Measurements from ENCODE around the gene PKIG.

Gene PKIG

GRCh38 chr20:44643596-44644229 is 61.3 kb downstream of the PKIG start:
- peaks cover 76% of the 10 kb centered on the region for H3K4me1 ChIP-seq (ENCODE audit: insufficient read depth, low read length, poor library complexity, severe bottlenecking)
- peak overlapping the region; percentile 68 for H3K4me3 ChIP-seq (ENCODE audit: low read length, poor library complexity, severe bottlenecking)

GRCh38 chr20:44644230-44644617 is 61.8 kb downstream of the PKIG start:
- no peaks in the 10 kb centered on the region for H3K9me3 ChIP-seq (ENCODE audit: insufficient read depth, low read depth, low read length)
- H3K79me2 ChIP-seq (ENCODE audit: insufficient read depth, low read length), result peaks cover 80% of the 10 kb centered on the region
- no peaks in the 10 kb centered on the region for H4K20me1 ChIP-seq (ENCODE audit: insufficient read depth, low read length, poor library complexity, severe bottlenecking)
- H3K4me3 ChIP-seq (ENCODE audit: low read length, poor library complexity, severe bottlenecking), result peak overlapping the region; percentile 68
- peaks cover 17% of the 10 kb centered on the region for H3F3A ChIP-seq (ENCODE audit: low read depth)
- H3K4me2 ChIP-seq (ENCODE audit: low read depth, low read length, poor library complexity, severe bottlenecking), result peak overlapping the region; percentile 83
- H3K27me3 ChIP-seq (ENCODE audit: insufficient read depth, low read length, poor library complexity, severe bottlenecking), result no peaks in the 10 kb centered on the region
- H3K36me3 ChIP-seq (ENCODE audit: insufficient read depth, low read length), result peaks cover 7% of the 10 kb centered on the region; the same call in 1 of the 2 replicates
- peak overlapping the region; percentile 83 for H3K9ac ChIP-seq (ENCODE audit: low read depth, low read length, poor library complexity, severe bottlenecking)
- no peaks in the 10 kb centered on the region for H3K9me2 ChIP-seq (replicated peaks; ENCODE audit: low read depth, low read length)
- TF ChIP-seq CTCF (conservative IDR thresholded peaks at IDR 0.05; ENCODE audit: low read length) (no peak), EZH2phosphoT487 (IDR thresholded peaks at IDR 0.05; ENCODE audit: borderline replicate concordance) (no peak)
- H3K4me1 ChIP-seq (ENCODE audit: insufficient read depth, low read length, poor library complexity, severe bottlenecking), result peaks cover 81% of the 10 kb centered on the region
- no peak overlapping the region for H2AFZ ChIP-seq (ENCODE audit: low read length)

More at GRCh38 chr20:44643596-44644229, 61.3 kb downstream of the PKIG start:
- TF ChIP-seq EZH2phosphoT487 (IDR thresholded peaks at IDR 0.05; ENCODE audit: borderline replicate concordance) (no peak), CTCF (conservative IDR thresholded peaks at IDR 0.05; ENCODE audit: low read length) (no peak)
- H3K27me3 ChIP-seq (ENCODE audit: insufficient read depth, low read length, poor library complexity, severe bottlenecking), result no peaks in the 10 kb centered on the region
- H3K9ac ChIP-seq (ENCODE audit: low read depth, low read length, poor library complexity, severe bottlenecking), result peak overlapping the region; percentile 83
- H3K79me2 ChIP-seq (ENCODE audit: insufficient read depth, low read length), result peaks cover 79% of the 10 kb centered on the region
- H3K9me3 ChIP-seq (ENCODE audit: insufficient read depth, low read depth, low read length), result no peaks in the 10 kb centered on the region
- no peaks in the 10 kb centered on the region for H3K9me2 ChIP-seq (replicated peaks; ENCODE audit: low read depth, low read length)
- no peaks in the 10 kb centered on the region for H4K20me1 ChIP-seq (ENCODE audit: insufficient read depth, low read length, poor library complexity, severe bottlenecking)
- no peak overlapping the region for H2AFZ ChIP-seq (ENCODE audit: low read length)
- peaks cover 17% of the 10 kb centered on the region for H3F3A ChIP-seq (ENCODE audit: low read depth)
- peaks cover 7% of the 10 kb centered on the region; the same call in 1 of the 2 replicates for H3K36me3 ChIP-seq (ENCODE audit: insufficient read depth, low read length)
- peak overlapping the region; percentile 83 for H3K4me2 ChIP-seq (ENCODE audit: low read depth, low read length, poor library complexity, severe bottlenecking)

- Histone ChIP-seq H3K36me3 (ENCODE audit: insufficient read depth, low read length) (peaks cover 7% of the 10 kb centered on the region; the same call in 1 of the 2 replicates), H3K4me1 (ENCODE audit: insufficient read depth, low read length, poor library complexity, severe bottlenecking) (peaks cover 84% of the 10 kb centered on the region), H2AFZ (ENCODE audit: low read length) (no peak overlapping the region), H3K4me3 (ENCODE audit: low read length, poor library complexity, severe bottlenecking) (peak overlapping the region; percentile 25), H3K79me2 (ENCODE audit: insufficient read depth, low read length) (peaks cover 81% of the 10 kb centered on the region), H3K9ac (ENCODE audit: low read depth, low read length, poor library complexity, severe bottlenecking) (peak overlapping the region; percentile 83), H3K9me3 (ENCODE audit: insufficient read depth, low read depth, low read length) (no peaks in the 10 kb centered on the region), H3K9me2 (replicated peaks; ENCODE audit: low read depth, low read length) (no peaks in the 10 kb centered on the region), H3K4me2 (ENCODE audit: low read depth, low read length, poor library complexity, severe bottlenecking) (peak overlapping the region; percentile 83), H3K27me3 (ENCODE audit: insufficient read depth, low read length, poor library complexity, severe bottlenecking) (no peaks in the 10 kb centered on the region), H3F3A (ENCODE audit: low read depth) (peaks cover 17% of the 10 kb centered on the region), H4K20me1 (ENCODE audit: insufficient read depth, low read length, poor library complexity, severe bottlenecking) (no peaks in the 10 kb centered on the region)
- no peak for TF ChIP-seq CTCF (conservative IDR thresholded peaks at IDR 0.05; ENCODE audit: low read length)
- TF ChIP-seq EZH2phosphoT487 (IDR thresholded peaks at IDR 0.05; ENCODE audit: borderline replicate concordance), result no peak
Observed at GRCh38 chr20:44644667-44645131, 62.3 kb downstream of the PKIG start.

All from Loucy (cell line).